HG03565 (cell line): ENCODE data around the gene TLR4.

Experiments
- ATAC-seq: cut with Tn5 transposase; IDR thresholded peaks from one replicate; pipeline ENCODE4 v1.9.1; 2021; ENCODE audit warnings: mild to moderate bottlenecking, moderate library complexity; ENCODE audit not compliant: unreplicated experiment

Gene TLR4

DNA sequence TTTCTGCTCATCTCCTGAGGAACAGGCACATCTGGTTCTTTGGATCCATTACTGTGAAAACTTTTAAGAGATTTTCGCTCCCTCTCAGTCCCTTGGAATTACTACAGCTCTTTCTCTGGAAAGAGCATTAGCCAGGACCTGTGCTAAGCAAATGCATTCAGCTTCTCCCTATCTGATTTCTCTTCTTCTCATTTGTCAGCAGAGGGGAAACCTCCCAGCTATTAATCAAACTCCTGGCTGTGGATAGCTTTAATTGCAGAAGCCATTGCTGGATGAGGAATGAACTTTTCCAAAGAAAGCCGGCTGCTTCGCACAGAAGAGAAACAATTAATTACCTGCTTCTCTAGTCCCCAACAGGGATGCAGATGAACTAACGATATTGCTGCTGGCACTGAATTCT is 37.9 kb downstream of the TLR4 start:
- no peak for ATAC-seq

- no peak for ATAC-seq
Measured at GRCh38 chr9:117744369-117744768, 40.2 kb downstream of the TLR4 start.

GRCh38 chr9:117744856-117745389 is 40.7 kb downstream of the TLR4 start:
- no peak for ATAC-seq

- no peak for ATAC-seq
Measured at GRCh38 chr9:117745598-117745997, 41.4 kb downstream of the TLR4 start.

- ATAC-seq: no peak
Measured at GRCh38 chr9:117746263-117746662, 42.1 kb downstream of the TLR4 start.

GRCh38 chr9:117747386-117747970 is 43.3 kb downstream of the TLR4 start:
- no peak for ATAC-seq

GRCh38 chr9:117750401-117750800 is 46.2 kb downstream of the TLR4 start:
- ATAC-seq: no peak

DNA sequence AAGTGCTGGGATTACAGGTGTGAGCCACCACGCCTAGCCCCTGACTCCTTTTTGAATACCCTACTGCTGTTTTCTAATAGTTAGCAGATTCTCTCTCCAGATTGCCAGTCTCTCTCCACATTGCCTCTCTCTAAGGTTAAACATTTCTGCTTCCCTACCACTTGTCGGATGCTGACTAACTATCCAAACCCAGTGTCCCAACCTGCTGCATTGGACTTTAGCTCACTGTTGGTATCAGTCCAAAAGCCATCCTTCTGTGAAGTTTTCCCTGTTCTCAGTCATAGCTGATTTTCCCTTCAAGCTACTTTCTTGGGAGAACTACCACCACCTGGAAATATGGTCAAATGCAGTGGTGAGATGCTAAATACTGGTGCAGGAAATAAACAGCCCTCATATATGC is 48.7 kb downstream of the TLR4 start:
- no peak for ATAC-seq

DNA sequence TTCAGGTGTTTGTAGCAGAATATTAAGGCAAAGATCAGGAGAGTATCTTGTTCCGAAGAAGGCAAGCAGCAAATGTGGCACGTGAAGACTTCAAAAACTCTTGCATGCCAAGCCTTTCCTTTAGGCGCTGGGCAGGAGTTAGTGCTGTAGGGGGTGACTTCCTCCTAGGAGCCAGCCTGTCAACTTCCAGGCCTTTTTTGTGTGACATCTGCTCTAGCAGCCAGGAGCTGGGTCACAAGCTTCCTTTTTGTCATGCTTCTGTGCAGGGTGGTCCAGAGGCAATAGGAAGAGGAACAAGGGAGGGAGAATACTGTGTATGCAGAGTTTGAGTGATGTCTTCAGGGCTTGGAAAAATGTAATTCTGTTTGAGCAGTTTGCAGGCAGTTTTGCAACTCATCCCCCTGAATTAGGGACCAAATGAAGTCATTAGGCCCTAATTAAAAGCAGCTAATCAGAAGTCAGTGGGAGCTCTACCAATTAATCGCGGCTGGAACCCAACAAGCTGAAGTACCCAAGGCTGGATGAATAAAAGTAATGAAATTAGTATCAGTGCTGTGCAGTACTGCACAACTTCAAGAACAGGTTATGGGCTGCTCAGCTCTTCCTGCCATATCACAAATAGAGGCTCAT is 53.5 kb downstream of the TLR4 start:
- no peak for ATAC-seq

DNA sequence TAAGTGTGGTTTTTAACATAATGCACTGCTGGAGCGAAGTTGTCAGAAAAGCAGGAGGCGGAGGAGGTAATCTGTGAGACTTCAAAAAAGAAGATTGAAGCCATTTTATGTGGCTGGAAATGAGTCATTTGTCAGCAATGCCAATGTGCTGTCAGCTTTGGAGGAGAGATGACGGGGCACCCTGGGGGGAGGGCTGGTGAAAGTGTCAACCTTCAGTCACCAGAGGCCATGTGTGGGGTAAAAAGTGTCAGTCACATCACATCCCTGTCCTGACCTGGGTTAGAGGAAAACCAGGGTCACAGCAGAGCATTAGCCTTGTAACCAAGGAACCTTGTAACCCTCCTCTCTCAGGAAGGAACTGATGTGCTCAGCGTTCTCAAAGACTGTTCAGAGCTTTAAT is 59.1 kb downstream of the TLR4 start:
- no peak for ATAC-seq

DNA sequence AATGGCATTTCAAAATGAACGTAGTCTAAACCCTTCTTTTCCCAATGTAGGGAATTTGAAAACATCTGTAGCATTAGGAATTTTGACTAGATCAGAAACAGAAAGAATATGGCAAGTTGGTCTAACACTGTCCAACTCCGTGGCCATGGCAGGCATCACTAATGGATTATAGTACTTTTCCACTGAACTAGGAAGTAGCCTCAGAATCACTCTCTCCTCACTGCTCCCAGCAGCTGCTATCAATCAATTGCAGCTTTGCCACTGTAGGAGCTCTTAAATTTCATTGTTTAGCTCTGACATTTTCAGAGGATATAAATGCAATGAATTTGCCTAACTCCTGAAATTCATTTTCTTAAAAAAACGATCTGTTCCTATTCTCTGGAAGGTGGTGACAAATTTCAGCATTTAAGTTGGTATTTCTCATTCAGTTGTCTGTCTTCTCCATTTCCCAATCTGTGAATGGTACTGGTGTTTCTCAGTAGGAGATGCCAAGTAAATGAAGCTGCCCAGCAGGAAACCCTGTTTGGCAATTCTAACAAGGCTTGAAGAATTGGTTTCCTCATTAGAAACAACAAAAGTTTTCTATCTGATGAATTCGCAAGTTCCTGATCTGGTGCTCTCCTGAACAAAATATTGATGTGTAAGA is 64.7 kb downstream of the TLR4 start:
- no peak for ATAC-seq

DNA sequence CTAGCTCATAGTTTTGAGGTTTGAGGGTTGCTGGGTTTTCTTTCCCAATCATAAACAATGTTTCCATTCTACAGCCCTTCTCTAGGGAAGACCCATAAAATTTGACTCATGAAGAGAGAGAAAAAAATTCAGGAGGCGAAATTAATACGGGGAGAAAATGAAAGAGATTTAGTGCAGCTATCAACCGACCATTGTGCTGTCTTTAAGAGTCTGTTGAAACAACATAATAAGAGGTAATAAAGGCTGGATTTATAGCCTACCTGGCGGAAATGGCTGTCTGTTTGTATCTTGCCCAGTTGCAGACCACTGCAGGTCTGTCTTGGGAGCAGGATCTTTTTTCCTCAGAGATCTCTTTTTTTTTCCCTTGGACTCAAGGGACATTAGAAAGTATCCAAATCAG is 66.9 kb downstream of the TLR4 start:
- ATAC-seq: no peak

DNA sequence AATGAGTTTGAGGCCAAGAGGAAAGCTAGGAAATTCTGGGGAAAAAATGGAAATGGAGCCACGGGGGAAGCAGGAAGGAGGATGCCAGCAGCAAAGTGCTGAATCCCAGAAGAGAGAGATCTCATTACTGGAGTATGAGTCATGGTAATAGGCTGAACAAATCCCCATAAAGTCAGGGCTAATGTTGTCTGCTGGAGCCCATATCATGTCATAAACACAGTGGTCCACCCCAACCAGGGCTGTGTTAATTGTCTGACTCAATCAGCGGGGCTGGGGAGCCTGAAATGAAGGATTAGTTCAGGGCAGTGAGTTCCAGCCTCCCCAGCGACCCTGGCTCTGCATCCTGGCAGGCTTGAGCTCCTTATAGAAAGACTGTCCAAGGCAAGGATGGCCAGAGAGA is 68.8 kb downstream of the TLR4 start:
- no peak for ATAC-seq
